Kidney (tissue), 14 donors: ENCODE measurements around the gene WNT2B. TPM values are rescaled to one million over a fixed set of nuclear protein-coding genes. Genes with fewer than 3 reads are reported as not detected.

Experiments used
- DNase-seq, 5 donors: peaks; one replicate each; pipeline ENCODE4 v3.0.0-alpha.2; 2013 to 2020
- FAIRE-seq: peaks from 2 replicates; lab custom pipeline; 2012; peaks lifted over from hg19 to GRCh38; lab: Jason Lieb, UNC
- H3K27ac ChIP-seq, 2 donors: one replicate each; pipeline ENCODE4 v1.7.0; 2013; ENCODE audit warnings: low read depth in 2 of 2, low read length in 2 of 2, inconsistent platforms in 1 of 2
- H3K27me3 ChIP-seq: one replicate; pipeline ENCODE4 v1.7.1; 2013; ENCODE audit warnings: low read length, inconsistent platforms; ENCODE audit not compliant: control insufficient read depth, insufficient read depth
- H3K36me3 ChIP-seq, 3 donors: one replicate each; pipeline versions ENCODE4 v1.7.0 to v1.7.1; 2013; ENCODE audit warnings: low read length in 3 of 3, control low read depth in 1 of 3, inconsistent platforms in 1 of 3; ENCODE audit not compliant: insufficient read depth in 3 of 3, control insufficient read depth in 2 of 3
- H3K4me1 ChIP-seq, 3 donors: one replicate each; pipeline versions ENCODE4 v1.7.0 to v1.7.1; 2013; ENCODE audit warnings: low read length in 3 of 3, inconsistent platforms in 1 of 3, low read depth in 1 of 3; ENCODE audit not compliant: control insufficient read depth in 2 of 3, insufficient read depth in 2 of 3
- H3K4me3 ChIP-seq, 3 donors: one replicate each; pipeline versions ENCODE4 v1.7.0 to v1.8.1; 2013; ENCODE audit warnings: low read length in 3 of 3, control low read depth in 1 of 3, inconsistent platforms in 1 of 3
- H3K9ac ChIP-seq, 3 donors: one replicate each; pipeline versions ENCODE4 v1.7.0 to v1.7.1; 2013; ENCODE audit warnings: low read length in 3 of 3, control low read depth in 1 of 3, inconsistent platforms in 1 of 3
- H3K9me3 ChIP-seq, 3 donors: one replicate each; pipeline versions ENCODE4 v1.7.0 to v1.7.1; 2013; ENCODE audit warnings: low read length in 3 of 3, control low read depth in 1 of 3, inconsistent platforms in 1 of 3; ENCODE audit not compliant: control insufficient read depth in 2 of 3, insufficient read depth in 1 of 3
- intact Hi-C: fragments of 100-400 bp; cut with DNase I; formaldehyde crosslinking; loops from one replicate; pipeline ENCODE4 v1.11.1; 2022
- polyA plus RNA-seq: library from polyadenylated mRNA; stranded (reverse); fragments of 350-450 nt; fragmentation: Illumina TruSeq; extraction: RNeasy Lipid Tissue Mini Kit (QIAGEN cat#74804); gene quantifications from one replicate; pipeline ENCODE4 v1.2.3, GENCODE V29; 2014; ENCODE audit warnings: low read depth, low replicate concordance; ENCODE audit not compliant: insufficient read depth
- total RNA-seq: library from RNA; stranded (reverse); fragmentation: NEBNext Ultra II Directional; extraction: Animal tissue kit (Norgen Biotek cat#: 25700); gene quantifications from one replicate; pipeline ENCODE4 v1.2.1, GENCODE V29; 2021
- TF ChIP-seq, protein P1 (sequence below): IDR thresholded peaks from 3 replicates; pipeline ENCODE4 v1.5.1; 2012; ENCODE audit warnings: mild to moderate bottlenecking, moderate library complexity, borderline replicate concordance; ENCODE audit not compliant: insufficient read depth; ENCODE audit errors: extremely low read depth
- donor health status: control.
- donor health status: control.
- donor health status: control.
- donor health status: control.
- donor health status: control.
- donor health status: DM: yes; HTN: yes; CAD: no.
- donor health status: Normal renal cell carcinoma (clear cell type).

Gene WNT2B
- total and polyA plus RNA-seq, 2 donors from 2014 or later, result 0.75 to 4.7 TPM

DNA sequence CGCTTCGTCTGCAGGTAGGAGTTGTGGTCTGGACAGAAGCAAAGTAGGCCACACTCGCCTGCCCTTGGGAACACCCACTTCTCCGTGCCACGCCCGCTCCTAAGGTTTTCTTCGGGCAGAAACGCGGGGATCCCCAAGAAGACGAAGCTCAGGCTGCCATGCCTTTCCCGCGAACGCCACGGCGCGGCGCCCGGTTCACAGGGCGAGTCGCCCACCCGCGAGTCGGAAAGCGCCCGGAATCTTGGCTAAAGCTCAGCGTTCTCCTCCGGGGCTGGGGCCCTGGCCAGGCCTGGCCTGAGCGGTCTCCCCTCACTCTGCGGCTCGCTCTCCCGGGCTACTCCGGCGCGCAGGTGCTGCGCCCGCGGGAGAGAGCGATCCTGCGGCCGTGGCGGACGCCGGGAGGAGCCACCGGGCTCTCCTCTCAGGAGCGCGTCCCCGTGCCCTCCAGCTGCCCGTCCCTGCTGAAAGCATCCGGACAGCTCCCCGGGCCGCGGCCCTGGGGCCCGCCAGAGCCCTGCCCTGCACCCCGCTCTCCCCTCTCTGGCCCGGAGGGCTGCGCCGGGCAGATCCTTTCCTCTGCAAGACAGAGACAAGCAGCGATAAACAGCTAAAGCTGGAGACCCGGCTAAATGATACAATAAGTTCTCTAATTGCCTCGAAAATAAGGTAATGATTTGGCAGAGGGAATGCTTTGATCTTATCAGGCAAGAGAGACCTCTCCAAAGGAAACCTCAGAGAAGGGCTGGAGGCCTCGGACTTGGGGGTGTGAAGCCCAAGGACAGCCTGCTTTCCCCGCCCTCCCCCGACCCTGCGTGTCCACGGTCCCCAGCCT, 6.7 kb upstream of the WNT2B start:
- TF ChIP-seq, protein P1, sequence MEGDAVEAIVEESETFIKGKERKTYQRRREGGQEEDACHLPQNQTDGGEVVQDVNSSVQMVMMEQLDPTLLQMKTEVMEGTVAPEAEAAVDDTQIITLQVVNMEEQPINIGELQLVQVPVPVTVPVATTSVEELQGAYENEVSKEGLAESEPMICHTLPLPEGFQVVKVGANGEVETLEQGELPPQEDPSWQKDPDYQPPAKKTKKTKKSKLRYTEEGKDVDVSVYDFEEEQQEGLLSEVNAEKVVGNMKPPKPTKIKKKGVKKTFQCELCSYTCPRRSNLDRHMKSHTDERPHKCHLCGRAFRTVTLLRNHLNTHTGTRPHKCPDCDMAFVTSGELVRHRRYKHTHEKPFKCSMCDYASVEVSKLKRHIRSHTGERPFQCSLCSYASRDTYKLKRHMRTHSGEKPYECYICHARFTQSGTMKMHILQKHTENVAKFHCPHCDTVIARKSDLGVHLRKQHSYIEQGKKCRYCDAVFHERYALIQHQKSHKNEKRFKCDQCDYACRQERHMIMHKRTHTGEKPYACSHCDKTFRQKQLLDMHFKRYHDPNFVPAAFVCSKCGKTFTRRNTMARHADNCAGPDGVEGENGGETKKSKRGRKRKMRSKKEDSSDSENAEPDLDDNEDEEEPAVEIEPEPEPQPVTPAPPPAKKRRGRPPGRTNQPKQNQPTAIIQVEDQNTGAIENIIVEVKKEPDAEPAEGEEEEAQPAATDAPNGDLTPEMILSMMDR, result peak; percentile 61
- intact Hi-C loops, result no loop called here
- DNase-seq (peak; percentile 63 to 89 (median 69)), FAIRE-seq (no peak)
- H3K9ac ChIP-seq, result peak overlapping the region in 1 of 3 donors; percentile 5
- peaks cover 12% of the 10 kb centered on the region for H3K27me3 ChIP-seq
- no peak overlapping the region for H3K27ac ChIP-seq
- H3K36me3 ChIP-seq, result no peaks in the 10 kb centered on the region
- peak overlapping the region; percentile 32 to 55 (median 36) for H3K4me3 ChIP-seq
- H3K4me1 ChIP-seq, result no peaks in the 10 kb centered on the region
- H3K9me3 ChIP-seq, result no peaks in the 10 kb centered on the region

DNA sequence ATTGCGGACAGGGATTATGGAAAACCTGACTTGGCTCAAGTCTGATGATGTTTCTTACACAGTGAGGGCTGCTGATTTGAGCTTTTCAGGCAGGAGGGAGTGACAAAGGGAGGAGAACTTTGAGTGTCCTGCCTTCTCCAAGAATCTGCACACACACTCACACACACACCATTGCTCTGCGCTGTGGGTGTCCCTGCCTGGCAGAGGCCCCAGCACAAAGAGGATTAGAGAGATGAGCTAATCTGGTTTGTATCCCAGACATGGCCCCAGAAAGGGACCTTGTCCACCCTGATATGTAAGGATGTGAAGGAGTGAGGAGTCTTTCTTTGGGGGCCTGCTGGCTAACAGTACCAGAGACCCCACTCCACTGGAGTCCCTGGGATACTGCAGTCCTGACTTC, 5.9 kb upstream of the WNT2B start:
- H3K36me3 ChIP-seq, result no peaks in the 10 kb centered on the region
- no peaks in the 10 kb centered on the region for H3K9me3 ChIP-seq
- no peak for FAIRE-seq
- TF ChIP-seq, protein P1, result no peak
- no peak overlapping the region for H3K9ac ChIP-seq
- H3K27ac ChIP-seq, result no peak overlapping the region
- H3K4me3 ChIP-seq, result no peak overlapping the region
- intact Hi-C loops, result no loop called here
- peaks cover 12% of the 10 kb centered on the region for H3K27me3 ChIP-seq
- DNase-seq, result no peak
- no peaks in the 10 kb centered on the region for H3K4me1 ChIP-seq

DNA sequence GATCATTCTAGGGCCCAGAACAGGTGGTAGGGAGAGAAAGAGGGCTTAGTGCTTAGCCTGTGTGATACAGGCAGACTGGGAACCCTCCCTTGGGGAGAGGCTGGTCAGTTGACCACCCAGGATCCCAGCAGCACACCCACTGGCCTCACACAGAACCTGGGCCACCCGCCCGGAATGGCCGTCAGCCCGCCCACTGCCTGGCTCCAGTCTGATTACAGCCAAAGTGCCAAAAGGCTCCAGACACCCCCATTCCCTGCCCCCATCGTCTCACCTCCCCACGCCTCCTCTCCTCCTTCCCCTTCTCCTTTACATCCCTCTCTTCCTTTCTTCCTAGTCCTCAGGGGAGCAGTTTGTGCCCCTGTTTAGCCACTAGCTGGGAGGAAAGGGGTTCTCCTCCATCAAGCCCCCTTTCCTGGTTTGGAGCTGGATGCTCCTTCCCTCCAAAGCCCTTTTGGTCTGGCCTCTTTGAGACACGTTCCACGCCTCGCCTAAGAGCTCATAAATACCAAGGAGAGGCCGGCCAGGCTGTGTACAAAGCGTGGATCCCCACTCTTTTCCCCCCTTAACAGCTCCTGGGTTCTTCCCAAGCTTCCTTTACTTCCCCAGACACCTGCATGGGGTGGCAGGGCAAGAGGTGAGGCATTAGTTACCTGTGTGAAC, 4.6 kb upstream of the WNT2B start:
- no peak for DNase-seq
- H3K4me1 ChIP-seq, result peaks cover 0 to 4% (median 0%) of the 10 kb centered on the region in 3 donors
- FAIRE-seq, result no peak

More for the DNA sequence above, 4.6 kb upstream of the WNT2B start:
- intact Hi-C loops, result no loop called here
- Histone ChIP-seq H3K9me3 (no peaks in the 10 kb centered on the region), H3K27ac (no peak overlapping the region), H3K9ac (no peak overlapping the region), H3K27me3 (peaks cover 15% of the 10 kb centered on the region), H3K4me3 (no peak overlapping the region), H3K36me3 (no peaks in the 10 kb centered on the region)
- TF ChIP-seq, protein P1, result no peak
